HK-2 (cell line): ENCODE results near the gene PPM1B.
"Not testable (repeated sequence)": the region's sequence is repeated elsewhere in the genome, so short reads cannot be mapped to it uniquely, and the experiment has no call there.

ENCODE experiments used
- DNase-seq: peaks from one replicate; pipeline ENCODE4 v3.0.0-alpha.2; 2018; ENCODE audit not compliant: unreplicated experiment

PPM1B gene

GRCh38 chr2:44163777-44164176 is 4.9 kb upstream of the PPM1B start:
- DNase-seq, result no peak

- DNase-seq, result no peak
These were observed 4.1 kb upstream of the PPM1B start for GRCh38 chr2:44164617-44165016.

- no peak for DNase-seq
These were observed 2.6 kb upstream of the PPM1B start for GRCh38 chr2:44166096-44166495.

- no peak for DNase-seq
These were observed 1.3 kb upstream of the PPM1B start for GRCh38 chr2:44167311-44167907.

GRCh38 chr2:44167908-44168680 is 581 bp upstream of the PPM1B start:
- peak; percentile 99 for DNase-seq

- DNase-seq, result peak; percentile 55
These were observed 652 bp downstream of the PPM1B start for GRCh38 chr2:44169155-44169898.

GRCh38 chr2:44170311-44170717 is 1.6 kb downstream of the PPM1B start:
- no peak for DNase-seq

- no peak for DNase-seq
These were observed 2.3 kb downstream of the PPM1B start for GRCh38 chr2:44171018-44171417.

GRCh38 chr2:44171442-44171841 is 2.8 kb downstream of the PPM1B start:
- DNase-seq, result not testable (repeated sequence)

GRCh38 chr2:44172576-44172975 is 3.9 kb downstream of the PPM1B start:
- DNase-seq, result no peak

- no peak for DNase-seq
These were observed 10.3 kb downstream of the PPM1B start for GRCh38 chr2:44178950-44179349.

- no peak for DNase-seq
These were observed 13.0 kb downstream of the PPM1B start for GRCh38 chr2:44181648-44182047.

- no peak for DNase-seq
These were observed 15.4 kb downstream of the PPM1B start for GRCh38 chr2:44184106-44184505.

- DNase-seq, result no peak
These were observed 18.1 kb downstream of the PPM1B start for GRCh38 chr2:44186810-44187209.

GRCh38 chr2:44187251-44187650 is 18.6 kb downstream of the PPM1B start:
- DNase-seq, result no peak

- no peak for DNase-seq
These were observed 20.0 kb downstream of the PPM1B start for GRCh38 chr2:44188696-44189095.

GRCh38 chr2:44189104-44189503 is 20.4 kb downstream of the PPM1B start:
- no peak for DNase-seq

- no peak for DNase-seq
These were observed 21.9 kb downstream of the PPM1B start for GRCh38 chr2:44190526-44190925.

- no peak for DNase-seq
These were observed 23.1 kb downstream of the PPM1B start for GRCh38 chr2:44191739-44192138.

GRCh38 chr2:44192646-44193045 is 24.0 kb downstream of the PPM1B start:
- no peak for DNase-seq

GRCh38 chr2:44195714-44196113 is 27.0 kb downstream of the PPM1B start:
- DNase-seq, result no peak

- no peak for DNase-seq
These were observed 29.1 kb downstream of the PPM1B start for GRCh38 chr2:44197816-44198215.

GRCh38 chr2:44200011-44200410 is 31.3 kb downstream of the PPM1B start:
- no peak for DNase-seq
